ENCODE data around the gene ZSWIM5. TPM values are rescaled to one million over a fixed set of nuclear protein-coding genes. Genes with fewer than 3 reads are reported as not detected.
"Not testable (repeated sequence)": the region's sequence is repeated elsewhere in the genome, so short reads cannot be mapped to it uniquely, and the experiment has no call there.

The ZSWIM5 gene
- total RNA-seq, 6 experiments from 2014 or later = 0.03 to 0.05 TPM; not detected in 4

- DNase-seq = no peak
- Mint-ChIP-seq H3K9me3 (no peaks in the 10 kb centered on the region; the same call in 1 of the 2 replicates), H3K4me3 (no peak overlapping the region)
Observed at GRCh38 chr1:45200435-45200834, 6.0 kb downstream of the ZSWIM5 start.

GRCh38 chr1:45198185-45198584 lies 8.2 kb downstream of the ZSWIM5 start:
- H3K27ac Mint-ChIP-seq = no peak overlapping the region
- H3K36me3 Mint-ChIP-seq (ENCODE audit: low read depth) = no peaks in the 10 kb centered on the region
- no peak for DNase-seq

More at GRCh38 chr1:45200435-45200834, 6.0 kb downstream of the ZSWIM5 start:
- peaks cover 4% of the 10 kb centered on the region for H3K4me1 Mint-ChIP-seq (ENCODE audit: low read depth)
- peaks cover 19% of the 10 kb centered on the region for H3K27me3 Mint-ChIP-seq (ENCODE audit: insufficient read depth)
- no peaks in the 10 kb centered on the region for H3K36me3 Mint-ChIP-seq (ENCODE audit: low read depth)
- no peak overlapping the region for H3K27ac Mint-ChIP-seq
- TF ChIP-seq CTCF (IDR thresholded peaks at IDR 0.05) = no peak

GRCh38 chr1:45196863-45197262 lies 9.5 kb downstream of the ZSWIM5 start:
- Mint-ChIP-seq H3K4me1 (ENCODE audit: low read depth) (peaks cover 3% of the 10 kb centered on the region; the same call in 1 of the 2 replicates), H3K27me3 (ENCODE audit: insufficient read depth) (peaks cover 9% of the 10 kb centered on the region), H3K9me3 (no peaks in the 10 kb centered on the region; the same call in 1 of the 2 replicates), H3K36me3 (ENCODE audit: low read depth) (no peaks in the 10 kb centered on the region), H3K4me3 (no peak overlapping the region), H3K27ac (no peak overlapping the region)
- no peak for DNase-seq
- TF ChIP-seq CTCF (IDR thresholded peaks at IDR 0.05) = no peak

More at GRCh38 chr1:45198185-45198584, 8.2 kb downstream of the ZSWIM5 start:
- H3K4me1 Mint-ChIP-seq (ENCODE audit: low read depth) = no peaks in the 10 kb centered on the region
- no peak overlapping the region for H3K4me3 Mint-ChIP-seq
- peaks cover 9% of the 10 kb centered on the region for H3K27me3 Mint-ChIP-seq (ENCODE audit: insufficient read depth)
- no peaks in the 10 kb centered on the region; the same call in 1 of the 2 replicates for H3K9me3 Mint-ChIP-seq
- TF ChIP-seq CTCF (IDR thresholded peaks at IDR 0.05) = no peak

DNA sequence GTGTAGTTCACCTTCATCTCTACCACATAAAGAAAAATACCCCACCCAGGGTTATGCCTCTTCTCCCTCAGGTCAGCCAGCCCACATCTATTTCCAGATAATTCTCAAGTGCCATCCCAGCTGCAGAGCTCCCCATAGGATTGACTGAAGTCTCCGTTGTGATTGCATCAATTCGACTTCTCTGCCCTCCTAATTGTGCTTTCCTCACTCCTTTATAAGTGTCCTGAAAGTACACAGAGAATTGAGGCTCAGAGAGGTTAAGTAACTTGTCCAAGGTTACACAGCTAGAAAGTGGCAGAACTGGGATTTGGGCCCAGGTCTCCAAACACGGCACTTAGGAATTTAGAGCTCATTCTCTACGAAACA lies 15.0 kb downstream of the ZSWIM5 start:
- Mint-ChIP-seq H3K9me3 (no peaks in the 10 kb centered on the region), H3K27me3 (ENCODE audit: insufficient read depth) (peaks cover 10% of the 10 kb centered on the region), H3K36me3 (ENCODE audit: low read depth) (no peaks in the 10 kb centered on the region), H3K4me1 (ENCODE audit: low read depth) (peaks cover 12% of the 10 kb centered on the region), H3K4me3 (no peak overlapping the region), H3K27ac (no peak overlapping the region)
- no peak for DNase-seq
- TF ChIP-seq CTCF (IDR thresholded peaks at IDR 0.05) = no peak

- H3K27me3 Mint-ChIP-seq (ENCODE audit: insufficient read depth) = peaks cover 10% of the 10 kb centered on the region
- H3K27ac Mint-ChIP-seq = no peak overlapping the region
- no peak for TF ChIP-seq CTCF (IDR thresholded peaks at IDR 0.05)
- H3K4me3 Mint-ChIP-seq = no peak overlapping the region
- no peaks in the 10 kb centered on the region for H3K9me3 Mint-ChIP-seq
- H3K4me1 Mint-ChIP-seq (ENCODE audit: low read depth) = peaks cover 12% of the 10 kb centered on the region
- no peaks in the 10 kb centered on the region for H3K36me3 Mint-ChIP-seq (ENCODE audit: low read depth)
- DNase-seq = no peak
Observed at GRCh38 chr1:45187725-45188124, 18.7 kb downstream of the ZSWIM5 start.

DNA sequence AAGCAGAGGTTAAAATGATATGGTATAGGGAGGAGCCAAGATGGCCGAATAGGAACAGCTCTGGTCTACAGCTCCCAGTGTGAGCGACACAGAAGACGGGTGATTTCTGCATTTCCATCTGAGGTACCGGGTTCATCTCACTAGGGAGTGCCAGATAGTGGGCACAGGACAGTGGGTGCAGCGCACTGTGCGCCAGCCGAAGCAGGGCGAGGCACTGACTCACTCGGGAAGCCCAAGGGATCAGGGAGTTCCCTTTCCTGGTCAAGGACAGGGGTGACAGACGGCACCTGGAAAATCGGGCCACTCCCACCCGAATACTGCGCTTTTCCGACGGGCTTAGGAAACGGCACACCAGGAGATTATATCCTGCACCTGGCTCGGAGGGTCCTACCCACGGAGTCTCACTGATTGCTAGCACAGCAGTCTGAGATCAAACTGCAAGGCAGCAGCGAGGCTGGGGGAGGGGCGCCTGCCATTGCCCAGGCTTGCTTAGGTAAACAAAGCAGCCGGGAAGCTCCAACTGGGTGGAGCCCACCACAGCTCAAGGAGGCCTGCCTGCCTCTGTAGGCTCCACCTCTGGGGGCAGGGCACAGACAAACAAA lies 26.4 kb downstream of the ZSWIM5 start:
- H3K27me3 Mint-ChIP-seq (ENCODE audit: insufficient read depth); H3K36me3 Mint-ChIP-seq (ENCODE audit: low read depth); H3K4me3 Mint-ChIP-seq; H3K4me1 Mint-ChIP-seq (ENCODE audit: low read depth); DNase-seq; H3K27ac Mint-ChIP-seq: not testable (repeated sequence)
- H3K9me3 Mint-ChIP-seq = peaks cover 13% of the 10 kb centered on the region

Measured in HFFc6 (cell line).